HepG2 (cell line): Measurements from ENCODE around the gene ISOC2. TPM values are rescaled to one million over a fixed set of nuclear protein-coding genes. Genes with fewer than 3 reads are reported as not detected.

ENCODE experiments used
- ATAC-seq: fragments of 200-7000 bp; cut with Tn5 transposase; 3 replicates; pipeline ENCODE4 v1.9.1; 2020; ENCODE audit warnings: mild to moderate bottlenecking, moderate library complexity
- BruUV-seq: library from RNA; stranded (reverse); fragments of 400-500 nt; replicated peaks from 2 replicates; lab custom pipeline; 2021; lab: Mats Ljungman, UMichigan
- CTCF ChIA-PET: fragments of 300-600 bp; formaldehyde crosslinking; extraction: SDS; loops from one replicate; lab custom pipeline; 2021; ENCODE audit warnings: low total read pairs, inconsistent platforms, low intra/inter-chr PET ratio; lab: Yijun Ruan, JAX
- POLR2A ChIA-PET: fragments of 350-600 bp; sonication (Branson Sonifier 250); formaldehyde crosslinking; loops from one replicate; lab custom pipeline; 2020; ENCODE audit warnings: antibody characterized with exemption, inconsistent platforms; lab: Yijun Ruan, JAX
- DNase-seq: peaks from one replicate; pipeline ENCODE4 v3.0.0-alpha.2; 2015; ENCODE audit warnings: low spot score
- FAIRE-seq: peaks from 3 replicates; lab custom pipeline; 2011; peaks lifted over from hg19 to GRCh38; lab: Jason Lieb, UNC
- H2AFZ ChIP-seq: one replicate; pipeline ENCODE4 v1.6.1; 2011; ENCODE audit warnings: low read length, inconsistent platforms
- H3K27ac ChIP-seq: fragments of 300-600 bp; 3 replicates; pipeline ENCODE4 v1.8.0; 2011; ENCODE audit warnings: mixed run types, mild to moderate bottlenecking, mixed read lengths, low read length, inconsistent platforms; ENCODE audit not compliant: insufficient read depth; ENCODE audit errors: extremely low read length
- H3K27me3 ChIP-seq, 2 experiments: fragments of 200-600 bp in 1 of 2; 2 replicates in 1 of 2; 3 replicates in 1 of 2; pipeline versions ENCODE4 v1.6.0 to v1.8.0; 2011; ENCODE audit warnings: low read length in 2 of 2, mild to moderate bottlenecking in 2 of 2, moderate library complexity in 2 of 2, inconsistent platforms in 1 of 2; ENCODE audit not compliant: insufficient read depth in 2 of 2, control insufficient read depth in 1 of 2
- H3K36me3 ChIP-seq, 2 experiments: fragments of 200-600 bp in 1 of 2; replicated peaks in 1 of 2; 2 replicates in 1 of 2; 3 replicates in 1 of 2; pipeline versions ENCODE4 v1.5.1 to v1.8.0; 2011; ENCODE audit warnings: low read length in 2 of 2, inconsistent platforms in 1 of 2; ENCODE audit not compliant: insufficient read depth in 2 of 2, control insufficient read depth in 1 of 2
- H3K4me1 ChIP-seq: 2 replicates; pipeline ENCODE4 v1.5.1; 2012; ENCODE audit warnings: low read length, inconsistent platforms; ENCODE audit not compliant: insufficient read depth
- H3K4me2 ChIP-seq: 2 replicates; pipeline ENCODE4 v1.6.0; 2011; ENCODE audit warnings: low read depth, low read length, inconsistent platforms
- H3K4me3 ChIP-seq, 3 experiments: fragments of 200-600 bp in 1 of 3; sonication (generic), shearing (Covaris generic) in 1 of 3; replicated peaks in 1 of 3; 2 replicates each; pipeline ENCODE4 v1.5.1; 2011 to 2016; ENCODE audit warnings: low read length in 3 of 3, inconsistent platforms in 2 of 3, low read depth in 2 of 3, mild to moderate bottlenecking in 2 of 3, control low read depth in 1 of 3, mixed read lengths in 1 of 3; ENCODE audit not compliant: insufficient read depth in 1 of 3
- H3K79me2 ChIP-seq: one replicate; pipeline ENCODE4 v1.6.1; 2011; ENCODE audit warnings: low read length, inconsistent platforms; ENCODE audit not compliant: insufficient read depth
- H3K9ac ChIP-seq: 2 replicates; pipeline ENCODE4 v1.6.0; 2011; ENCODE audit warnings: mild to moderate bottlenecking, low read depth, low read length, inconsistent platforms; ENCODE audit not compliant: insufficient read depth
- H3K9me3 ChIP-seq: 2 replicates; pipeline ENCODE4 v1.5.1; 2012; ENCODE audit warnings: mild to moderate bottlenecking, low read length
- H4K20me1 ChIP-seq: 2 replicates; pipeline ENCODE4 v1.6.0; 2011; ENCODE audit warnings: inconsistent platforms, mild to moderate bottlenecking, low read length, moderate library complexity; ENCODE audit not compliant: insufficient read depth
- GABPA ChIP-seq, 2 experiments: IDR thresholded peaks; 2 replicates each; pipeline ENCODE4 v1.6.1; 2011 to 2016; ENCODE audit warnings: low read depth in 2 of 2, low read length in 1 of 2, missing biosample characterization in 1 of 2, missing genetic modification characterization in 1 of 2
- GFI1 ChIP-seq: sonication (generic); formaldehyde crosslinking; IDR thresholded peaks from 2 replicates; pipeline ENCODE4 v1.5.0; 2020; ENCODE audit warnings: missing genetic modification reagents, mild to moderate bottlenecking, borderline replicate concordance
- YY1 ChIP-seq: IDR thresholded peaks from 2 replicates; pipeline ENCODE4 v1.6.1; 2011; ENCODE audit warnings: low read length, low read depth, moderate library complexity, mild to moderate bottlenecking; ENCODE audit not compliant: insufficient read depth, insufficient replicate concordance
- ZNF317 ChIP-seq: sonication (generic); formaldehyde crosslinking; IDR thresholded peaks from 2 replicates; pipeline ENCODE4 v1.5.0; 2020; ENCODE audit warnings: mild to moderate bottlenecking, missing genetic modification reagents
- WGBS: methylation state at CpG from one replicate; pipeline ENCODE4 v1.1.6; 2017; ENCODE audit warnings: low lambda C conversion rate; 5-methylcytosine and 5-hydroxymethylcytosine counted together
- in situ Hi-C: cut with HindIII; loops from 2 replicates; pipeline ENCODE4 v1.10.0; 2017; ENCODE audit warnings: low pct_unique_long_range_greater_than_20kb; ENCODE audit not compliant: extremely low pct_ligation_motif_present
- intact Hi-C: fragments of 100-400 bp; cut with micrococcal nuclease; formaldehyde crosslinking; loops from one replicate; pipeline ENCODE4 v1.10.0; 2022; ENCODE audit not compliant: unreplicated experiment
- polyA plus RNA-seq, 8 experiments: library from polyadenylated mRNA; depleted of rRNA in 3 of 8; stranded (reverse) in 7 of 8; unstranded in 1 of 8; fragments of >200 nt; fragmentation: Illumina TruSeq in 4 of 8; extraction: Trizol in 4 of 8; gene quantifications; 2 replicates each; pipeline versions ENCODE4 v1.2.1 to v1.2.3, GENCODE V29; 2011 to 2016; ENCODE audit warnings: low read depth in 4 of 8, missing spikeins in 1 of 8, mixed read lengths in 1 of 8; ENCODE audit not compliant: insufficient read depth in 1 of 8
- total RNA-seq, 5 experiments: library from RNA; depleted of rRNA; stranded (reverse); fragments of >200 nt; fragmentation: Illumina TruSeq; extraction: Trizol; gene quantifications; 2 replicates each; pipeline ENCODE4 v1.2.3, GENCODE V29; 2016; ENCODE audit warnings: low read depth in 1 of 5

The ISOC2 gene
- total and polyA plus RNA-seq, 2 of the 13 experiments (the other 11 are each of a cell fraction or from before 2014, with no cell fraction given), result 76.8 to 105 TPM

- peak overlapping the region; percentile 68 for H3K27ac ChIP-seq
- H3K36me3 ChIP-seq, result peaks cover 9 to 23% of the 10 kb centered on the region in 2 experiments; a peak in 4 of 5 replicates
- H3K9me3 ChIP-seq, result no peaks in the 10 kb centered on the region
- H3K4me1 ChIP-seq, result peaks cover 26% of the 10 kb centered on the region
- no peak for TF ChIP-seq GFI1 (CRISPR knock-in tag)
- TF ChIP-seq ZNF317, result 0 out of 2 replicates have a peak, but pooled peaks have one; percentile 8
- no peak for TF ChIP-seq GABPA (IDR thresholded peaks at IDR 0.05; ENCODE audit: low read depth, low read length)
- no peak for TF ChIP-seq GABPA (CRISPR knock-in tag; IDR thresholded peaks at IDR 0.05; ENCODE audit: low read depth)
- peak; percentile 9 for TF ChIP-seq YY1
- H2AFZ ChIP-seq, result no peak overlapping the region
- WGBS, result 62% methylated on average over 7 of the region's 35 CpGs
- POLR2A ChIA-PET, result interaction anchor here (0.6 to 2.9 kb wide), 36 partner anchors 10 to 290 kb away, joined by 3 to 62 read pairs (median 5); partner anchors contain the start of genes DNAAF3, GARIN5B, HSPBP1 and ISOC2
- peaks cover 0 to 5% of the 10 kb centered on the region in 2 experiments; a peak in 1 of 5 replicates for H3K27me3 ChIP-seq
- intact Hi-C loops (no loop called here), in situ Hi-C loops (loop anchor here (5.0 kb wide), 1 partner anchor 260 kb away; the partner anchor contains the start of gene TNNT1)
- H3K9ac ChIP-seq, result peak overlapping the region; percentile 86
- CTCF ChIA-PET, result no interaction called here
- DNase-seq (no peak), FAIRE-seq (no peak), ATAC-seq (peak; percentile 50)
- H3K4me2 ChIP-seq, result peak overlapping the region; percentile 57
- no TSS peak for BruUV-seq
- peak overlapping the region; percentile 82 to 88 (median 83) for H3K4me3 ChIP-seq
- no peaks in the 10 kb centered on the region for H4K20me1 ChIP-seq
- H3K79me2 ChIP-seq, result peaks cover 16% of the 10 kb centered on the region
These were observed 54.5 kb downstream of the ISOC2 start for GRCh38 chr19:55406826-55407549.
